Activated CD4-positive, alpha-beta T cell treated with anti-CD3 and anti-CD28 coated beads for 1 hour (primary cell): Measurements from ENCODE around the gene RAB44.
"Not testable (repeated sequence)": the region's sequence is repeated elsewhere in the genome, so short reads cannot be mapped to it uniquely, and the experiment has no call there.

Source experiments
- DNase-seq: peaks from one replicate; pipeline ENCODE4 v3.0.0-alpha.2; 2020

Gene RAB44

GRCh38 chr6:36688063-36688738 lies 9.4 kb upstream of the RAB44 start:
- DNase-seq, result no peak

- DNase-seq, result no peak
These were observed 8.9 kb upstream of the RAB44 start for GRCh38 chr6:36688739-36689075.

- DNase-seq, result no peak
These were observed 6.6 kb upstream of the RAB44 start for GRCh38 chr6:36691011-36691410.

- no peak for DNase-seq
These were observed 6.0 kb upstream of the RAB44 start for GRCh38 chr6:36691612-36692011.

GRCh38 chr6:36692220-36692619 lies 5.4 kb upstream of the RAB44 start:
- no peak for DNase-seq

- DNase-seq, result no peak
These were observed 4.5 kb upstream of the RAB44 start for GRCh38 chr6:36692861-36693702.

GRCh38 chr6:36694616-36695015 lies 3.0 kb upstream of the RAB44 start:
- DNase-seq, result no peak

- DNase-seq, result no peak
These were observed 2.2 kb upstream of the RAB44 start for GRCh38 chr6:36695414-36695813.

- no peak for DNase-seq
These were observed 570 bp downstream of the RAB44 start for GRCh38 chr6:36698196-36698595.

GRCh38 chr6:36698871-36699271 lies 1.2 kb downstream of the RAB44 start:
- no peak for DNase-seq

- no peak for DNase-seq
These were observed 1.7 kb downstream of the RAB44 start for GRCh38 chr6:36699348-36699747.

GRCh38 chr6:36700071-36700812 lies 2.6 kb downstream of the RAB44 start:
- DNase-seq, result no peak

- no peak for DNase-seq
These were observed 3.2 kb downstream of the RAB44 start for GRCh38 chr6:36700831-36701230.

GRCh38 chr6:36701401-36701991 lies 3.9 kb downstream of the RAB44 start:
- DNase-seq, result no peak

GRCh38 chr6:36702656-36703055 lies 5.0 kb downstream of the RAB44 start:
- DNase-seq, result no peak

- DNase-seq, result no peak
These were observed 5.5 kb downstream of the RAB44 start for GRCh38 chr6:36703081-36703606.

GRCh38 chr6:36703982-36704381 lies 6.4 kb downstream of the RAB44 start:
- no peak for DNase-seq

GRCh38 chr6:36704961-36705577 lies 7.4 kb downstream of the RAB44 start:
- DNase-seq, result not testable (repeated sequence)

GRCh38 chr6:36706339-36706738 lies 8.7 kb downstream of the RAB44 start:
- no peak for DNase-seq

GRCh38 chr6:36712816-36713215 lies 15.2 kb downstream of the RAB44 start:
- no peak for DNase-seq

GRCh38 chr6:36713846-36714245 lies 16.2 kb downstream of the RAB44 start:
- DNase-seq, result no peak

- DNase-seq, result no peak
These were observed 16.9 kb downstream of the RAB44 start for GRCh38 chr6:36714511-36714910.

- DNase-seq, result no peak
These were observed 17.8 kb downstream of the RAB44 start for GRCh38 chr6:36715469-36715868.
